SU-DHL-6 (cell line): ENCODE measurements around the gene PGAP3.

ENCODE experiments used
- H2AFZ ChIP-seq: fragments of 200-600 bp; sonication (generic); 2 replicates; pipeline ENCODE4 v1.6.1; 2014; ENCODE audit warnings: low read depth, mild to moderate bottlenecking, moderate library complexity, mixed read lengths, antibody characterized with exemption, low read length; ENCODE audit not compliant: severe bottlenecking
- H3F3A ChIP-seq: fragments of 200-600 bp; shearing (Covaris generic); 2 replicates; pipeline ENCODE4 v1.6.0; 2016; ENCODE audit warnings: antibody characterized with exemption, mild to moderate bottlenecking; ENCODE audit not compliant: insufficient read depth
- H3K27ac ChIP-seq: fragments of 200-600 bp; sonication (generic); 2 replicates; pipeline ENCODE4 v1.5.1; 2016; ENCODE audit warnings: low read depth, mild to moderate bottlenecking, low read length, moderate library complexity, mixed read lengths
- H3K27me3 ChIP-seq: fragments of 200-600 bp; sonication (generic), shearing (Covaris generic); 2 replicates; pipeline ENCODE4 v1.6.0; 2014; ENCODE audit warnings: mild to moderate bottlenecking, low read length
- H3K36me3 ChIP-seq: fragments of 200-600 bp; sonication (generic); 2 replicates; pipeline ENCODE4 v1.6.1; 2014; ENCODE audit warnings: mild to moderate bottlenecking, low read length, mixed read lengths
- H3K4me2 ChIP-seq: fragments of 300-600, 200-600 bp; shearing (Covaris generic), sonication (generic); 2 replicates; pipeline ENCODE4 v1.6.0; 2014; ENCODE audit warnings: low read length, low read depth, mild to moderate bottlenecking; ENCODE audit not compliant: poor library complexity, severe bottlenecking
- H3K4me3 ChIP-seq: fragments of 200-600 bp; sonication (generic); 2 replicates; pipeline ENCODE4 v1.5.1; 2014; ENCODE audit warnings: antibody characterized with exemption, low read length, mild to moderate bottlenecking, mixed read lengths; ENCODE audit not compliant: insufficient read depth, poor library complexity, severe bottlenecking
- H3K79me2 ChIP-seq: fragments of 200-600 bp; sonication (generic); 2 replicates; pipeline ENCODE4 v1.6.1; 2014; ENCODE audit warnings: mild to moderate bottlenecking, low read length, moderate library complexity; ENCODE audit not compliant: insufficient read depth
- H3K9ac ChIP-seq: fragments of 200-600 bp; sonication (generic); 2 replicates; pipeline ENCODE4 v1.7.0; 2014; ENCODE audit warnings: mild to moderate bottlenecking, low read length
- H3K9me2 ChIP-seq: fragments of 200-600 bp; sonication (generic); replicated peaks from 2 replicates; pipeline ENCODE4 v1.6.1; 2014; ENCODE audit warnings: low read length; ENCODE audit not compliant: insufficient read depth
- H3K9me3 ChIP-seq: fragments of 200-600 bp; sonication (generic); 2 replicates; pipeline ENCODE4 v1.6.1; 2014; ENCODE audit warnings: low read length, mixed read lengths; ENCODE audit not compliant: insufficient read depth
- H4K20me1 ChIP-seq: fragments of 200-600 bp; sonication (generic); 2 replicates; pipeline ENCODE4 v1.6.1; 2014; ENCODE audit warnings: low read depth, mild to moderate bottlenecking, antibody characterized with exemption, low read length, moderate library complexity, mixed read lengths
- EZH2phosphoT487 ChIP-seq: fragments of 200-600 bp; sonication (generic), shearing (Covaris generic); conservative IDR thresholded peaks from 2 replicates; pipeline ENCODE4 v1.6.1; 2018; ENCODE audit warnings: mild to moderate bottlenecking, antibody characterized with exemption, low read length, moderate library complexity, mixed read lengths
- TF ChIP-seq, protein P1 (sequence below): fragments of 200-600 bp; sonication (generic); IDR thresholded peaks from one replicate; pipeline ENCODE4 v1.5.1; 2017; ENCODE audit warnings: antibody characterized with exemption, mild to moderate bottlenecking, low read length, moderate library complexity; ENCODE audit not compliant: insufficient read depth, poor library complexity, severe bottlenecking

PGAP3 gene

DNA sequence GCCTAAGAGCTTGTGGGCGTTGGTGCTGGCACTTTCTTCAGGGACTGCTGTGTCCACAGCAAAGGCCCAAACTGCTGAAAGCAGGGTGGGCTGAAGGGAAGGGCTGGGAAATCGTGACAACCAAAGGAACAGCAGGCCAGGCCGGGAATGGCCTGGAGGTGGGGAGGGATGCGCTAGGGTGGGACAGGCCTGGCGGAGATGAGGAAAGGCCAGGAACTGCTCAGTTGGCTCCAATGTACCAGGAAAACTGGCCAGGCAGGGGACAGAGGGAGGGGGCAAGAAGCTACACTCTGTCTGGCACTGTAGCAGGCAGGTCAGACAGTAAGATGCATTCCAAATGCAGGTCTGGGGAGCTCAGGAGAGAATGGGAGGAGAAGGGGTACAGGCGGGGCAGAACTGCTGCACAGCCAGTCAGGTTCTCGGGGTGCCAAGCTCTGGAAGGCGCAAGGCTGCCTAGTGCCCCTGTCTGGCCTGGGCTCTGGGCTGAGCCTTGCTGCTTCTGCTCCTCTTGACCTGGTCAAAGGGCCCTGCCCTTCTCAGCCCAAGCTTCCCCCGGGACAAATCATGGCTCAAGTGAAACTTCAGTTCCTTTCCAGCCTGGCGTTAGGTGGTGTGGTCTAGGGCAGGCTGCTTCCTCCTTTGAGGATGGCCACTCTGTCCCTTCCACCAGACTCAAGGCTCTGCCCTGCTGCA lies 12.3 kb downstream of the PGAP3 start:
- H3K27ac ChIP-seq: no peak overlapping the region
- no peak overlapping the region for H3K4me2 ChIP-seq

GRCh38 chr17:39674702-39675389 lies 13.0 kb downstream of the PGAP3 start:
- Histone ChIP-seq H3K9me2 (no peaks in the 10 kb centered on the region), H4K20me1 (no peaks in the 10 kb centered on the region), H3K4me3 (no peak overlapping the region), H3F3A (no peaks in the 10 kb centered on the region), H3K4me2 (no peak overlapping the region), H3K27ac (no peak overlapping the region), H3K36me3 (no peaks in the 10 kb centered on the region), H3K9ac (no peak overlapping the region), H3K79me2 (no peaks in the 10 kb centered on the region), H3K9me3 (no peaks in the 10 kb centered on the region), H2AFZ (no peak overlapping the region), H3K27me3 (no peaks in the 10 kb centered on the region)
- TF ChIP-seq EZH2phosphoT487: no peak
- TF ChIP-seq, protein P1, sequence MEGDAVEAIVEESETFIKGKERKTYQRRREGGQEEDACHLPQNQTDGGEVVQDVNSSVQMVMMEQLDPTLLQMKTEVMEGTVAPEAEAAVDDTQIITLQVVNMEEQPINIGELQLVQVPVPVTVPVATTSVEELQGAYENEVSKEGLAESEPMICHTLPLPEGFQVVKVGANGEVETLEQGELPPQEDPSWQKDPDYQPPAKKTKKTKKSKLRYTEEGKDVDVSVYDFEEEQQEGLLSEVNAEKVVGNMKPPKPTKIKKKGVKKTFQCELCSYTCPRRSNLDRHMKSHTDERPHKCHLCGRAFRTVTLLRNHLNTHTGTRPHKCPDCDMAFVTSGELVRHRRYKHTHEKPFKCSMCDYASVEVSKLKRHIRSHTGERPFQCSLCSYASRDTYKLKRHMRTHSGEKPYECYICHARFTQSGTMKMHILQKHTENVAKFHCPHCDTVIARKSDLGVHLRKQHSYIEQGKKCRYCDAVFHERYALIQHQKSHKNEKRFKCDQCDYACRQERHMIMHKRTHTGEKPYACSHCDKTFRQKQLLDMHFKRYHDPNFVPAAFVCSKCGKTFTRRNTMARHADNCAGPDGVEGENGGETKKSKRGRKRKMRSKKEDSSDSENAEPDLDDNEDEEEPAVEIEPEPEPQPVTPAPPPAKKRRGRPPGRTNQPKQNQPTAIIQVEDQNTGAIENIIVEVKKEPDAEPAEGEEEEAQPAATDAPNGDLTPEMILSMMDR: no peak

More for the DNA sequence above, 12.3 kb downstream of the PGAP3 start:
- H3K9me2 ChIP-seq: no peaks in the 10 kb centered on the region
- H4K20me1 ChIP-seq: no peaks in the 10 kb centered on the region
- H3K4me3 ChIP-seq: no peak overlapping the region
- no peaks in the 10 kb centered on the region for H3F3A ChIP-seq
- H3K79me2 ChIP-seq: no peaks in the 10 kb centered on the region
- no peaks in the 10 kb centered on the region for H3K36me3 ChIP-seq
- no peaks in the 10 kb centered on the region for H3K27me3 ChIP-seq
- no peak overlapping the region for H2AFZ ChIP-seq
- H3K9ac ChIP-seq: no peak overlapping the region
- no peaks in the 10 kb centered on the region for H3K9me3 ChIP-seq
- TF ChIP-seq, protein P1: no peak
- TF ChIP-seq EZH2phosphoT487: no peak

- H3K27me3 ChIP-seq: no peaks in the 10 kb centered on the region
- no peaks in the 10 kb centered on the region for H3K36me3 ChIP-seq
- no peaks in the 10 kb centered on the region for H3K79me2 ChIP-seq
- H3K9me2 ChIP-seq: no peaks in the 10 kb centered on the region
- no peak overlapping the region for H3K4me3 ChIP-seq
- H3K4me2 ChIP-seq: no peak overlapping the region
- H2AFZ ChIP-seq: no peak overlapping the region
- H3K9me3 ChIP-seq: no peaks in the 10 kb centered on the region
- H3K27ac ChIP-seq: no peak overlapping the region
- no peak overlapping the region for H3K9ac ChIP-seq
- H4K20me1 ChIP-seq: no peaks in the 10 kb centered on the region
- no peaks in the 10 kb centered on the region for H3F3A ChIP-seq
- TF ChIP-seq EZH2phosphoT487: no peak
- TF ChIP-seq, protein P1: no peak
Measured at GRCh38 chr17:39674179-39674578, 13.7 kb downstream of the PGAP3 start.
